ENCODE results near the gene SLC35A3.
"Not testable (repeated sequence)": the region's sequence is repeated elsewhere in the genome, so short reads cannot be mapped to it uniquely, and the experiment has no call there.

Gene SLC35A3

DNA sequence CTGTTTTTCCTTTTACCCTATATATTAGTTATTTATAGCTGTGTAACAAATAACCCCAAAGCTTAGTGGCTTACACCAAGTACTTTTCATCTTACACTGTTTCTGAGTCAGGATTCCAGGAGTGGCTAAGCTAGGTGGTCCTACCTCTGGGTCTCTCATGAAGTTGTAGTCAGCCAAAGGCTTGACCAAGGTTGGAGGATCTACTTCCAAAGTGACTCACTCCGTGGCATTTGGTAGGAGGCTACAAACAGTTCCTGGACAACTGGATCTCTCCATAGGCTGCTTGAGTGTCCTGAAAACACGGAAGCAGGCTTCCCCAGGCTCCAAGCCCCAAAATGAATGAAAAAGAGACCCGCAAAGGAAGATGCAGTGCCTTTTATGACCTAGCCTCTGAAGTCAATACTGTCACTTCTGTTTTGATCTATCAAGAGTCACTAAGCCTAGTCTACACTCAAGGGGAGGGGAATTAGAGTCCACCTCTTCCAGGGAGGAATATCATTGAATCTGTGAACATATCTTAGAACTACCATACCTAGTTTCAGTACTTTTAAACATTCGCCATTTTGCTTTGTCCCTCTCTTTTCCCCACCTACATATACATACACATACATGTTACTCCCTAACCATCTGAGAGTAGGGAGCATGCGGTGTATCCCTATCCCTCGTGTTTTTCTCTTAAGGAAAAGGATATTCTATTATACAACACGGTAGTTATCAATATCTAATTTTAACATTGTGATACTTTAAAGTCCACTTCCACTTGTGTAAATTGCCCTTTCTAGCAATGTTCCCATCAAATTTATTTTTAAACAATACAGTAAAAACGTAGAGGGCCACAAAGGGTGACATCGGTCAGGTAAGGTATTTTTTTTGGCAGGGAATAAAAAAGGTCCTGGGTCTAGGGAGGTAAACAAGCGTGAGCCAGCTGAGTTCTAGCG, 67.2 kb downstream of the SLC35A3 start:
- DNase-seq, result peak; percentile 46

GRCh38 chr1:100037656-100037926, 67.8 kb downstream of the SLC35A3 start:
- DNase-seq, result no peak

DNA sequence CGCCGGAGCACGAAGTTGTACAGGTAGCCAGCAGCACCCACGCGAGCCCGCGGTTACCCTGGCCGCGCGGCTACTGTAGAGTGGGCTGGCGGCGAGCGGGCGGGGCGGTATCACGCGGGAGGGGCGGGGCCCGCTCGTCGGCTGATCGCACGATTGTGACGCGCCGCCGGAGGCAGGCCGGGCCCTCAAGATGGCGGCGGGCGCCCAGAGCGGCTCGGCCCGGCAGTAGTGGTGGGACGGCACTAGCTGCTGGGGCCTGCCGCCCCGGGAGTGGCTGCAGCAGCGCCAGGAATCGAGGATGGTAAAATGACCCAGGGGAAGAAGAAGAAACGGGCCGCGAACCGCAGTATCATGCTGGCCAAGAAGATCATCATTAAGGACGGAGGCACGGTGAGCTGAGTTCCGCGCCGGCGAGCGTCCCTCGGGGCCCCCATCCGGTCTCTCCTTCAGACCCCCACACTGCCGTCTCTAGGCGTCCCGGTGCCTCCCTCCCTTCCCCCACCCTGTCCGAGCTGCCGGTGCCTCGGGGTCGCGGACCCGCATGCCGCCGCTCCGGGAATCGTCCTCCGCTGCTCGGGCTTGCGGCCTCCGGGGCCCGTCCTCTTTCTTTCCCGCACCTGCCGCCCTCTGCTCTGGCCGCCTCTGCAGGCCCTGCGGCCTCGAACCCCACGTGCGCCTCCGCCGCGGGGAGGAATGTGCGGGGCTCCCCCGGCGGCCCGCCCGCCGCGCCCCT, 68.3 kb downstream of the SLC35A3 start:
- DNase-seq, result peak; percentile 66

GRCh38 chr1:100038660-100039287, 69.0 kb downstream of the SLC35A3 start:
- DNase-seq, result peak; percentile 68

DNA sequence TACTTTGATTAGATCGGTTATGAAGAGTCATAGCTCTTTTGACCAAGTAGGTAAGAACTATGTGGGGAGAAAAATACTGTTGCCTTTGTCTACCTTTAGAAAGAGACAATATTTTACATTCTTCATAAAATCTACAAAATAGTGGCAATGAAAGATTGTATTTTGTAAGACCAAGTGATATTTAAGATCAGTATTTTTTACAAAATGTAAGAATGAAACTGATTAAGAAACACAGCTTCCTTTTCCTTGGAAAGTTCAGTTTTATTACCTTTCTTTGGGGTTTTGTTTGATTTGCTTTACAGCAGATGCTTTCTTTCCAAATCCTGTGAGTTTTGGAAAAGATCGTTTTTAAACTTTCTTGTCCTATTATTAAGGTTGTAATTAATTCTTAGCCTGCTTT, 69.8 kb downstream of the SLC35A3 start:
- no peak for DNase-seq

DNA sequence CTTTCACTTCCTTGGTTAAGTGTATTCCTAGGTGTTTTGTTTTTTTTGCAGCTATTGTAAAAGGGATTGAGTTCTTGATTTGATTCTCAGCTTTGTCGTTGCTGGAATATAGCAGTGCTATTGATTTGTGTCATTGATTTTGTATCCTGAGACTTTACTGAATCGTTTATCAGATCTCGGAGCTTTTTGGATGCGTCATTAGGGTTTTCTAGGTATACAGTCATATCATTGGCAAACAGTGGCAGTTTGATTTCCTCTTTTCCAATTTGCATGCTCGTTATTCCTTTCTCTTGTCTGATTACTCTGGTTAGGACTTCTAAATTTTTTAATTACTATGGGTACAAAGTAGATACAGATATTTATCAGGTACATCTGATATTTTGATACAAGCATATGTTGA, 75.4 kb downstream of the SLC35A3 start:
- no peak for DNase-seq

- DNase-seq, result not testable (repeated sequence)
These were observed 77.5 kb downstream of the SLC35A3 start for GRCh38 chr1:100047235-100047708.

GRCh38 chr1:100050139-100050538, 80.3 kb downstream of the SLC35A3 start:
- DNase-seq, result no peak

- DNase-seq, result no peak
These were observed 81.6 kb downstream of the SLC35A3 start for GRCh38 chr1:100051401-100051800.

DNA sequence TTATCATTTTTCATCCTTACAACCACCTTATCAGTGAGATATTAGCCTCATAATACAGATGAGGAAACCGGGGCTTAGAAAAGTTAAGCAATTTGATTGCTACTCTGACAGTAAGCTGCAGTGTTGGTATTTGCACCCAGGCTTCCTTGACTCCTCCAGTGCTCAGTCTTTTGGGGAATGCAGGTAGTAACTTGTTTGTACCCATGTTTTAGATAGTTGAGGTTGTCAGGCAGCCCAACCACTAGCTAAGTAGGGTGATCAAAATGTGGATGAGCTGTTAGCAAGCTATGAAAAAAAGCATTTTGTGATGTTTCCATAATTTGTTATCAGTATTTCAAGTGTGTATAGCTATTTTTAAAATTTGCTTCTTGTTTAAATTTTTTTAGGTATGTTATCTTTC, 82.1 kb downstream of the SLC35A3 start:
- no peak for DNase-seq

DNA sequence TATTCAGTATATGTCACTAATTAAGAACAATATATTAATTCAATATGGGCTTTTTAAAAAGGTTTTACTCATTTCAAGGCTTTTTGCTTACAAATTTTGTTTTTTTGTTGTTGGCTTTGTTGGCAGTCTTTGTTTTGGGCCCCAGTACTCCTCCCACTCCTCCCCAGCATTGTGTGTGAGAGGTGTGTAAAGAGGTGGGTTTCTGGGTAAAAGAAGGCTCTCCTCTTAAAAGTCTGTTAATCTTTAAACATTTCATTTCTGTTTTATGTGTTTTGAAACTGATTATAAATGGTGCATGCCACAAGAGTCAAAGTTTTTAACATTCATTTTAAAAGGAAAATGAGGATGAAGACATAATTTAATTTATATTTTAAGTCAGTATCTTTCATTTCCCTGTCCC, 83.3 kb downstream of the SLC35A3 start:
- no peak for DNase-seq

GRCh38 chr1:100053727-100054126, 83.9 kb downstream of the SLC35A3 start:
- DNase-seq, result no peak

GRCh38 chr1:100061681-100062080, 91.9 kb downstream of the SLC35A3 start:
- no peak for DNase-seq

GRCh38 chr1:100065183-100065968, 95.6 kb downstream of the SLC35A3 start:
- DNase-seq, result peak; percentile 27

DNA sequence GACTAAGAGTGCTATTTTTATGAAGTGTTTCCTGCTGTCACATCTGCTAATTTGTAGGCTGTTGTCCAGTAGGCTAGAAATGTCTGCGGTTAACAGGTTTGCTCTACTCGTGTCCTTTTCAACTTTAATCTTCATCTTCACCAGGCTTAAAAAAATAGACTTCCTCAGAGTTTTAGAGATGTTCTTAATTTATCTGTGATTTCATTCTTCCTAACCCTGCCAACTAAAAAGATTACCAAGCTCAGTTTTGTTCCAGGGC, 96.1 kb downstream of the SLC35A3 start:
- peak; percentile 32 for DNase-seq

- DNase-seq, result no peak
These were observed 100.6 kb downstream of the SLC35A3 start for GRCh38 chr1:100070201-100070939.

DNA sequence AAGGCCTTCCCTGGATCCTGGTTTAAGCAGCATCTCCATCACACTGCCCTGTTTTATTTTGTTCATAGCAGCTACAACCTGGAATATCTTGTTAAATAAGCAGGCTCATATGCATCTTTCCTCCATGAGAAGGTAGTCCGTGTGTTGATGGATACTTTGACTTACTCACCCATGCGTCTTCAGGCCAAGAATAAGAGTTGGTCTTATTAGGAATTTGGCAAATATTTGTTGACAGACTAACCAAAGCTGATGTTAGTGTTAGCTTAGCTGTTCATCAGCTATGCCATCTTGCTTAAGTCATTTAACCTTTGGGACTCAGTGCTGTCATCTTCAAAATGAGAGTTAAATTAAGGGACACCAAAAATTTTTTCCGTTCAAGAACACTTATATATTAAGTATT, 103.7 kb downstream of the SLC35A3 start:
- DNase-seq, result no peak

- DNase-seq, result no peak
These were observed 105.0 kb downstream of the SLC35A3 start for GRCh38 chr1:100074604-100075395.

GRCh38 chr1:100075773-100076172, 106.0 kb downstream of the SLC35A3 start:
- no peak for DNase-seq

DNA sequence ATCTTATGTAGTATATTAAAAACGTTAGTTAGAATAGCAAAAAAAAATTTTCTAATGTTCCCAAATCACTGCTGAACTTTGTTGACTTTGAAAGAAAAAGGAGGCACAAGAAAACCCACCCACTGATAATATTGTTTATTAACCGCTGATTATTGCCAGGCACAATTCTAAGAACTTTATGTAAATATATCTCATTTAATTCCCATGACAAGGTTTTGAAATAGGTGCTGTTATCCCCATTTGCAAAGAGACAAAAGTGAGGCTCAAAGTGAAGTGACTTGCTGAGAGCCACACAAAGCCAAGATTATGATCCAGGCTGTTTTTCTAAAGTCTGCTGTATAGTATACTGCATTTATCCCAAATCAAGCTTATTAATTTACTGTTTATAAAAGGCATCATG, 106.5 kb downstream of the SLC35A3 start:
- DNase-seq, result no peak

GRCh38 chr1:100076744-100077143, 106.9 kb downstream of the SLC35A3 start:
- no peak for DNase-seq

DNA sequence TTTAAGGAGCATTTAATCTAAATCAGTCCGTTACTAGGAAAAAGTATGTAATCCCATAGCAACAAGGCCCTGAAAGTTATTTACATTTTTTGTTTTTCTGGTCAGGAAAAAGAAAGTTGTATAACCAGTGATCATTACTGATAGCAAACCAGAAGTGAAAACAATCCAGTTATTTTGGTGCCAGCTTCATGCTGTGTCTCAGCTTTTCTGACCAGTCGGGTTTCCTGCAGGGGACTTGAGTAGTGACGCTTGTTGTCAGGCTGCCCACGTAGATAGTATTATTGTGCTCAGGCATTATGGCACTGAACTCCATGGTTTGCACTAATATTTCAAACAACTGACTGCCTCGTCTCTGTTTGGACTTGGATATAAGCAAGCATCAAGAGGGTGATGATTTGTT, 107.7 kb downstream of the SLC35A3 start:
- DNase-seq, result no peak

Measured in NCI-H2029 treated with DMSO at 0.1 percent for 48 hours (cell line).